NCI-H82 treated with DMSO at 0.1 percent for 48 hours (cell line): ENCODE results near the gene KLHL18.

Experiments used
- DNase-seq: peaks from one replicate; lab custom pipeline; 2025; ENCODE audit not compliant: unreplicated experiment; lab: John Stamatoyannopoulos, UW

KLHL18 gene

GRCh38 chr3:47392933-47393332, 110.2 kb downstream of the KLHL18 start:
- DNase-seq: no peak

DNA sequence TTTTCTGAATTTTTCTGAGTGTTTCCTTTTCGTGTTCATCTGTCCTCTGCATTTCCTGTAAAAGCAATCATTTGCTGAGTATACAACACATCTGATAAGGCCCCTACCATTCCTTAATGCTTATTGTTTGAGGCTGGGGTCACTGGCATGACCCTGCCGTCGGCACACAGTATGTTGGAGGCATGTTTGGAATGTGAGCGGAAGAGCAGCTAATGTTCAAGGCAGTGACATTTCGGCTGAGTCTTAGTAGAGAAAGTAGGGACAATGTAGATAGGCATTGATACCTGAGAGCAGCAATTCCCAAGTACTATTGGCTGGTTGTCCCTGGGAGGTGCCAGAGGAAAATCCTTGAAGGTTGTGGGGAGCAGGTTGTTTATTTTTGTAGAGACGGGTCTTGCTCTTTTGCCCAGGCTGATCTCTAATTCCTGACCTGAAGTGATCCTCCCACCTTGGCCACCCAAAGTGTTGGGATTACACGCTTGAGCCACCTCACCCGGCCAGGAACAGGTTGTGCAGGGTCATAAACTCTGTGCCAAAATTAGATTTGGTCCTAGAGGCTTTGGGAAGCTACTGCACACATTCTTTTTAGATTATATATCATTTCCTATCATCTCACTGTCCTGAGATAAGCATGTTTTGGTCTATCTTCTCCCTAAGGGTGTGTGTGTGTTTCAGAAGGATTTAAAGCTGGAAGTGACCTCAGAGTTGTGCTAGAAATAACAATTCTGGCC, 111.6 kb downstream of the KLHL18 start:
- DNase-seq: peak; percentile 58

DNA sequence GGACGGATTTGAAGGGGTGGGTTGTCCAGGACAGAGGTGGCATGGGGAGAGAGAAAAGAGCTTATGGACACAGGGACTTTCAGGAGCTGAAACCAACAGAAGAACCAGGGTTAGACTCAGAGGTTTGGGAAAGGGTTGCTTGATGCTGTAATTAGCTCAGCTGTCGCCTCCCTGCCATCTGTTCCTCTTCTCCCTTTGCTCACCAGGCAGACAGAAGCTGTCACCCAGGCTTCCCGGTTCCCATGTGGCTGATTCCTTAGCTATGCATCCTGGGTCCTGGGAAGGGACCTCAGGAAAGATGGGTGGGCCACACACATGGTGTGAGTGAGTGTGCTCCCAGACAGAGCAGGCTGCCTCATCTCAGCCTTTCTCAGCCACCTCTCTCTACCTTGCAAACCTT, 112.1 kb downstream of the KLHL18 start:
- peak; percentile 70 for DNase-seq
